GM19438 (cell line): ENCODE data around the gene PHLPP1.
"Not testable (repeated sequence)": the region's sequence is repeated elsewhere in the genome, so short reads cannot be mapped to it uniquely, and the experiment has no call there.

ENCODE experiments used
- ATAC-seq: cut with Tn5 transposase; IDR thresholded peaks from one replicate; pipeline ENCODE4 v1.9.1; 2021; ENCODE audit warnings: low read depth; ENCODE audit not compliant: unreplicated experiment

PHLPP1 gene

DNA sequence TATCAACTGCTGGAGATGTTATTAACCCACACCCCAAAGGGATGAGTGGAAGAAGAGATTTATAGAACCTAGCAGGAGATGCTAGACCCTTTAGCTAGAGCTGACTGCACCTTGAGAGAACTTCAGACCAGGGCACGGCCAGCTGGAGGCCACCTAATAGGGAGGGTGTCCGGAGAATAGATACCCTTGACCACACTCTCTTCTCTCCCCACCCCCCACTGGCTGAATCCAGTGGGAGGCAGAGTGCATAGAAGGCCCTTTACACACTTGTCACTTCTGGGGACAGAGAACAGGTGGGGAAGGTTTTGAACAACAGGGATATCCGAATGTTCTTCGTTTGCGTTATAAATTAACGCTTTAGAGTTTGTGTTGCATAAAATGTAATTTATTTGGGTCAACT lies 84.6 kb downstream of the PHLPP1 start:
- ATAC-seq: no peak

DNA sequence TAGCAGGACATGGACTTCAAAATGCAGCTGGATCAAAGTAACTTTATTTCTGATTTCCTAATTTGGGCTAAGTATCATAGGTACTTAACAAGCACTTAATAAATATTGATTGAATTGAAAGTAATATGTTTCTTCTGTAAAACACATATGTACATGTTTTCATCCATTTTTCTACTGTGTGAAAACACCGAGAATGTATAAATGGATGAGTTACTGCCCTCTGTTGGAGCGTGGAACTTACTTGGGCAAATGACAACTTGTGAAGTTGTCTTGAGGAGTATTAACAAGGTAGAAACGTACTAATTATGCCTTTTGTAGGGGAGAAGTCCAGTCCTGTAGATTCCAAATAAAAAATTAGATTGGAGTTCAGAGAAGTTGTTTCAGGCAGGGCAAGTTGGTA lies 87.2 kb downstream of the PHLPP1 start:
- ATAC-seq: no peak

DNA sequence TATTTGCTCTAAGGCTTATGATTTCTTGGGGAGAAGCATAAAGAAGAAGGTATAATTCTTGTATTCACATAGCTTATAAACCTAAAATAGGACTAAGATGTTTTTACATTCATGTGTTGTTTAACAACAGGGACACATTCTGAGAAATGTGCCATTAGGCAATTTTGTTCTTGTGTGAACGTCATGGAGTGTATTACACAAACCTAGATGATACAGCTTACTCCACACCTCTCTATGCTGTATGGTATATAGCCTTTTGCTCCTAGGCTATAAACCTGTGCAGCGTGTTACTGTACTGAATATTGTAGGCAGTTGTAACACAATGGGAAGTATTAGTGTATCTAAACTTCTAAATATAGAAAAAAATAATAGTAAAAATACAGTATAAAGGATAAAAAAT lies 92.1 kb downstream of the PHLPP1 start:
- no peak for ATAC-seq

DNA sequence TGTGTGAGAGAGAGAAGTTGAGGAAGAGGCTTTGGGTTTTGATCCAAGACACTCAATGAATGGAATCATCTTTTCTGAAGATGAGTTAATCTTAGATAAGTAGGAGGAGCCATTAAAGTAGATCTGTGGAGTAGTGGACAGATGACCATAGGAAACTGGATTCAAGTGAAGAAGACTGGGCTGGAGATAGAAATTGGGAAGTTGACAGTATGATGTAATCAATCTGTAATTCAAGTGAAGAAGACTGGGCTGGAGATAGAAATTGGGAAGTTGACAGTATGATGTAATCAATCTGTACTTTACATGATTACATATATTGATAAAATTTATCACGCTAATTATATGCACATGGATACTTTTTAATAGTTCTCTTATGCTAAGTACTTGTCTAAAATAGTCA lies 92.8 kb downstream of the PHLPP1 start:
- ATAC-seq: no peak

DNA sequence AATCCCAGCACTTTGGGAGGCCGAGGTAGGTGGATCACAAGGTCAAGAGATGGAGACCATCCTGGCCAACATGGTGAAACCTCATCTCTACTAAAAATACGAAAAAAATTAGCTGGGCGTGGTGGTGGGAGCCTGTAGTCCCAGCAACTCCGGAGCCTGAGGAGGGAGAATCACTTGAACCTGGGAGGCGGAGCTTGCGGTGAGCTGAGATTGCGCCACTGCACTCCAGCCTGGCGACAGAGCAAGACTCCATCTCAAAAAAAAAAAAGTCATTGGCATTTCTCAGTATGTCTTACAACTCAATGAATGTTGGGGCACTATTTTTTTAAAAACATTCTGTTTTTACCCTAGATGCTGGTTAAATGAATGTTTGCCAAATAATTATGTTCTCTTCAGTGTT lies 94.1 kb downstream of the PHLPP1 start:
- ATAC-seq: not testable (repeated sequence)

DNA sequence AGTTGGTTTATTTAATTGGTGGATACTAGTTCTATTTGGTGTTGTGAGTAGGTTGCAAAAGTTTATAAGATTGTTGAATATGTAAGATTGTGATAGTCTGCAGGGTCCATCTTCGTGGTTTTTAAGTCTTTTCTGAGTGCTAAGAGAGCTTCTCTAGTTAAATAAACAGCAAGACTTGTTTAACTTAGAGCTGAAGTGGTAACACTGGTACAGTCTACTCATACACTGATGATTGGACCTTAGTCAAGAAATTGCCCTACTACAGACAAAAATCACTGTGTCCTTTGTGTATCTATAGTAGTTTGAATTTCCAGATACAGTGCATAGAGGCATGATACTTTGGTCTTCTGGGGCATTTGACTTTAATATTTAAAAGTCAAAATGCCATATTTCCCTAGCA lies 94.6 kb downstream of the PHLPP1 start:
- ATAC-seq: no peak

DNA sequence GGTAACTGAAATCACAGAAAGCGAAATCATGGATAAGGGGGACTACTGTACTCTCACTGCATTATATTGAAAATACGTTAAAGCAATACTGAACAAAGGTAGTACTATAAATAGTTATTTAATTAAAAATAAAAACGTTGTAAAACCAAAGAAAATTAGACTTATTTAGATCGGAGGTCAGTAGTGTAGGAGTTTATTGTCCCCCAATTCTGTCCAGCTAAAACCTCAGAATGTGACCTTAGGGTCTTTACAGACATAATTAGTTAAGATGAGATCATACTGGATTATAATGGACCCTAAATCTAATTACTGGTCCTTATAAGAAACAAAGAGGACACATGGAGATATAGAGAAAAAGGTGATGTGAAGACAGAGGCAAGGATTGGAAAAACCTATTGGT lies 95.3 kb downstream of the PHLPP1 start:
- ATAC-seq: no peak

DNA sequence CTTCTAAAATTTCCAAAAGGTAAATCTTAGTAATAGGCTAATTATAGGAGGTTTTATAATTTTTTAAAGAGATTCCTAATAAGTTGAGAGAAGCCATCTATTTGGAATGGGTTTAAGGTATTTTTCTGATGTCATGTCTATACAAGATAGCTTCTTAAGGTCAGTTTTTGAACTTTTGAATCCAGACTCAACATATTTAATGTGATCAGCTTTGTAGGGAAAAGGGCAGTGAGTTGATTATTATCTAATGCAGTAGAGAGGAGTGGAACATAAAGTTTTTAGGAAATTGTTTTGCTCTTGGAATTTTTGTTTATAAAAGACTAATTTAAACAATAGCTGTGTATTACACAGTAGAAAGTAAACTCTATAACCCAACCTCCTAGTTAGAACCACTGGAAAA lies 96.3 kb downstream of the PHLPP1 start:
- ATAC-seq: no peak

DNA sequence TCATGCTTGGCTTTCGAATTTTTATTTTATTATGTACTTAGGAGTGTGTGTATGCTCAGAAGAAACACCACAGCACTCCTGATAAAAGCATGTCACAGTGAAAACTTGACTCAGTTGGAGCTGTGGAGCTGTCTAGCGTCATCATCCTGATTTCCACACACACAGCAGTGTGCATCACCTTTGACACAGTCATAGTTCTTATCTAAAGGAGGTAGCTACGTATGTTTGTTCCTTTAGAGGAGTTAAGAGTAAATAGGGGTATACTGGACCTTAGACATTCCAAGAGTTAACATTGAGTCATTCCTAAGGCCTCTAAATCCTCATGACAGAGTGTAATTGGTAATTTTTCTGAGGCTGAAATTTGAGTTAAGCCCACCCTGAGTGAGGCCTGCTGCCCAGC lies 96.9 kb downstream of the PHLPP1 start:
- ATAC-seq: no peak

DNA sequence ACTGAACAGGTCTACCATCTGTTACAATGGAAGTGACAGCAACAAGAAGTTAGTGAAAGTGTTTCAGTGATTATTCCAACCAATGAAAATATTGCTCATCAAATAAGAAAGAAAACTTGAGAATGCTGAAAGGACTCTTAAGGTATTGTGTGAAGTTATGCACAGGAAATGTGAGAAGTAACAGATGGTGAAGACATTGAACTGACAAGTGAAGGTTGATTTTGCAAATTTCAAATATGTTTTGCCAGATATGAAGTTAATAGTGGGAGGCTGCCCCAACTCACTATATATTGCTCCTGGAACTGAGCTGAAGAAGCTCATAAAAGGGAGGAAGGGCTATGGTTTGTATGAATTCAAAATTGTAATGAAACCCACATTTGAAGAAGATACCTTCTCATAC lies 97.5 kb downstream of the PHLPP1 start:
- ATAC-seq: no peak

DNA sequence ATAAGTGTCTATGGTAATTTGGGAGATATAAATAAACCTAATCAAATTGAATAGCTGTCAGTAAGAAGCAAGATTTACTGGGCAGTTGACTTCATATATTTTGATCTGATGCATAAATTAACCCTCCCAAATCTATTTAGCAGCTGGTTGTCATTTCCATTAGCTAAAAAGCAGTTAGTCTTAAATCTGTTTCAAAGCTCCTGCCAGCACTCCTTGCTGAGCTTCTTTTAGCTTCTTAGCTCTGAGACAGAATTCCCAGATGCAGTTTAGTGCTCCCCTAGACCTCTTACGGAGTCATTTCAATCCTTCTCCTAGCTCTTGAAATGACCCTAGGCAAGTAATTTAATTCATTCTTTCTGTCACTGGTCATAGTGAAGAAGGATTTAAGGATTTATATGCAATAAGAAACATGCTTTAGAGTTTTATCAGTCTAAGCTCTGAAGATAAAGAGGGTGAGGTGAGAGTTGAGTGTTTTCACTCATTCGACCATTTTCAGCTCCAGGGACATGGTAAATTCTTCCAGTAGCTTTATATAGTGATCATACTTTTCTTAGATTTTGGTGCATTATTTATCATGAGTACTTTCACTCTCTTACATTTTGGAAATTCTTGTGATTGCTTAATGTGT lies 98.9 kb downstream of the PHLPP1 start:
- ATAC-seq: no peak

DNA sequence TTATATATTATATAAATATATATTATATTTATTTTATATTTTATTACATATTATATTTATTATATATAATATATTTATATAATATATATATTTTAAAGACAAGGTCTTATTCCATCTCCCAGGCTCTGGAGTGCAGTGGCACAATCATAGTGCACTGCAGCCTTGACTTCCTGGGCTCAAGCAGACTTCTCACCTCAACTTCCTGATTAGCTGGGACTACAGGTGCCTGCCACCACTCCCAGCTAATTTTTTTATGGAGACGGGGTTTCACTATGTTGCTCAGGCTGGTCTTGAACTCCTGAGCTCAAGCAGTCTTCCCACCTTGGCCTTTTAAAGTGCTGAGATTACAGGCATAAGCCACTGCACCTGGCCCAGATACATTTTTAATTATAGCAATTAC lies 110.0 kb downstream of the PHLPP1 start:
- no peak for ATAC-seq

DNA sequence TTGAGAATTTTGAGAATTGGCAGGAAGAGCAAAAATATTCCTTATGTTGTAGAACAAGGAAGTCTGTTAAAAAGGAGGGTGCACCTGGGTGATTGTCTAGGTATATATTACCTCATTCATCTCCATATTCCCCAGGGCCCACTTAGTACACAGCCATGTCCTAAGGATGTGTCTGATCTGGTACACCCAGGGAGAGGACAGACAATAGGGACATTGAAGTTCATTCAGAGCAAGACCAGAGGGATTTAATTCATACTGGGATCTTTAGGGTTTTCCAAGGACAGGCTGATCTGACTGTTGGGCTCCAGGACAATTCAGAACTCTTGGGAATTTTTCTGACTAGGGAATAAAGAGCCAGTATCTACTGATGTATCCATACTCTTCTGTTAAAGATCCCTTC lies 112.1 kb downstream of the PHLPP1 start:
- no peak for ATAC-seq

DNA sequence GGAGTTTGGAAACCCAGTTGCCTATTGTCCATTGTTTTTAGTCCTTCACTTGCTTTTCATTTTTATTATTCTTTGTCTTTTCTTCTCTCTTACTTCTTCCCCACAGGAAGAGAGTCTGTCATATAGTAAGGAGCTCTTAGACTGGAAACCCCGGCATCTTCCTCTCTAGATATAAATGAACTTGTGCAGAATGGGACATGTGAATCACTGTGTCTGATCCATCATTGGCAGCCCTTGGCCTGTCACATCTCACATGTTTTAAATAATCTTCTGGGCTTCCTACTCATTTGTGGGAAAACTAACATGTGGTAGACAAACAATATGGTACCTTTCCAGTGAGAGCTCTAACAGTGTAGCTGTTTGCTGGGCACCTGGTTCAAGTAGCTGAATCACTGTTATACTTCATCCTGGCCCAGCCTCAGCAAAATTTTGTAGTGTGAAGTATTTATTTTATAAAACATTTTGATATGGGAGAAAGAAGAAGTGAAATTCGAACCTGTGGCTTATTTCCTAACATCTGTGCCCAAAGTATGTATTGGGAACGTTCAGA lies 112.8 kb downstream of the PHLPP1 start:
- no peak for ATAC-seq

DNA sequence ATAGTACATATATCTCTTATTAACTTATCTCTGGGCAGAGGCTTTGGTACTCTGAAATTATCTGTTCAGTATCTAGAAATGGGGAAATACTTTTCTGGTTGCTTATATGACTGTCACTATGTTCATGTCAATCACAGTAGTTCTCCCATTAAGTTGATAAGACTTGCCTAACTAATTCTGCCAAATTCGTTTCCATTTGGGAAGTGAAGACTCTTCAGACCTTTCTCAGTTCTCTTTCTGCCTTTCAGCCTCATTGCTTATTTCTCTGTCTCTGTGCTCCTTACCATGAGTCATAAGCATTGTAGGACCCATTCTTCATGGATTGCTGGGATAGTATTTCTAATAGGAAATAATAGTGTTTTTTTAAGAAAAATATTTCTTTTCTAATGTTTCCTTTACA lies 113.5 kb downstream of the PHLPP1 start:
- ATAC-seq: no peak

DNA sequence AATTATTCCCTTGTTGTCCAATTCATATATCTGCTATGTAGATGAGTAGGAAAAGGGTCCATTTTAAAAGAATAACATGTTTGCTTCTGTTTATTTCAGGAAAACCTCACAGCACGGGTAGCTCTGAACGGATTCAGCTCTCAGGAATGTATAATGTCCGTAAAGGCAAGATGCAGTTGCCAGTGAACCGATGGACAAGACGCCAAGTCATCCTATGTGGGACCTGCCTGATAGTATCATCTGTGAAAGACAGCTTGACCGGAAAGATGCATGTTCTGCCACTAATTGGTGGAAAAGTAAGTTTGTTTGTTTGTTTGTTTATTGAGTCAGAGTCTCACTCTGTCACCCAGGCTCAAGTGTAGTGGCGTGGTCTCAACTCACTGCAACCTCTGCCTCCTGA lies 114.6 kb downstream of the PHLPP1 start:
- ATAC-seq: no peak

DNA sequence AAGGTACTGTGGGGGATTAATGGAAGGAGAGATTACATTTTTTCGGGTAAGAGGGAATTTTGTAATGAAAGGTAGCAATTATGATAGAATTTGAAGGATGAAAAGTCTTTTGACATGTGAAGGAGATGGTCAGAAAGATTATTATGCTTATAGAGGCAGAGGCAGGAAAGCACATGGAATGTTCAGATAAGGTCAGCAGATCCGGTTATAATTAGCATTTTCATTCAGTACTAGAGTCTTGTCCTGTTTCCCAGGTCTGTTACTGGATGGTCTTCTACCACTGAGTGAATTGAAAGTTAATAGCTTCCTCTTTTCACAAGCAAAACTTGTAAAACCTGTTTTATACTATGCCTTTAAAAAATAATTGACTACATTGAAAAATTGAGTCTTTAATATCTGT lies 116.9 kb downstream of the PHLPP1 start:
- no peak for ATAC-seq

DNA sequence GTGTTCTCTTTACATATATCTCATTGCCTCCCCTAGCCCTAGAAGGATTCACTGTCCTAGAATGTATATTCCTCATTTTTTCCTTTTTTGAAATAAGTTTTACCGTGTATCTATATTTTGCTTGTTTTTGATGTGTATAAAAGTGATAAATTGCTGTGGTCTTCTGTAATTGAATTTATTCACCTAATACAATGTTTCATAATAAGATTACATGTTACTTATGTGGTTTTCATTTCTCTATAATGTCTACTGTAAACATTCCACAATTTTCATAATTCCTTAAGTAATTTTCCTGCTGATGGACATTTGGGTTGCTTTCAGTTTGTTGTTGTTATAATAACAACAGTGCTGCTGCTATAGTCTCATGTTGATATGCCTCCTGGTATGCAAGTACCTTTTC lies 118.2 kb downstream of the PHLPP1 start:
- no peak for ATAC-seq

DNA sequence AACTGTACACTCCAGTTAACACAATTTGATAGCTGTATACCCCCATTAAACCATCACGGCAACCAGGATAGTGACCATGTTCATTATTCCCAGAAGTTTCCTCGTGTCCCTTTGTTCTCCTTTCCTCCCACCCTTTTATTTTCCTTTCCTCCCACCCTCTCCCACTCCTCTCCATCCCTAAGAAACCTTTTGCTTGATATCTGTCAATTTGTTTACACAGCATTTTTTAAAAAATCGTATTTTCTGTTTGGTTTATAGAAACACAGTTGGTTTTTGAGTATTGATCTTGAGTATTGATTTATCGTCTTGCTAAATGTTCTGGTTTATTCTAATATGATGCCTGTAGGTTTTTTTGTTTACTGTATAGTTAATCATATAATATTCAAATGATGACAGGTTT lies 119.4 kb downstream of the PHLPP1 start:
- no peak for ATAC-seq

DNA sequence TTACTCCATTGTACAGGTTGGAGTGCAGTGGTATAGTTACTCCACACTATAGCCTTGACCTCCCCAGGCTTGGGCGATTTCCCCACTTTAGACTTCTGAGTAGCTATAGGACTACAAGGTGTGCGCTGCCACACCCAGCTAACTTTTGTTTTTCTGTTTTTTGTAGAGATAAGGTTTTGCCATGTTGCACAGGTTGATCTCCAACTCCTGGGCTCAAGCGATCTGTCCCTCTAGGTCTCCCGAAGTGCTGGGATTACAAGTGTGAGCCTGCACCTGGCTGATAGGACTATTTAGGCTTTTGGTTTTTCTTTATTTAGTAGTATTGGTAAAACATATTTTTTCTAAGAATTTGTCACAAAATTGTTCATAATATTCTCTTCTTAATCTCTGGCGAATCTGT lies 121.7 kb downstream of the PHLPP1 start:
- ATAC-seq: no peak

DNA sequence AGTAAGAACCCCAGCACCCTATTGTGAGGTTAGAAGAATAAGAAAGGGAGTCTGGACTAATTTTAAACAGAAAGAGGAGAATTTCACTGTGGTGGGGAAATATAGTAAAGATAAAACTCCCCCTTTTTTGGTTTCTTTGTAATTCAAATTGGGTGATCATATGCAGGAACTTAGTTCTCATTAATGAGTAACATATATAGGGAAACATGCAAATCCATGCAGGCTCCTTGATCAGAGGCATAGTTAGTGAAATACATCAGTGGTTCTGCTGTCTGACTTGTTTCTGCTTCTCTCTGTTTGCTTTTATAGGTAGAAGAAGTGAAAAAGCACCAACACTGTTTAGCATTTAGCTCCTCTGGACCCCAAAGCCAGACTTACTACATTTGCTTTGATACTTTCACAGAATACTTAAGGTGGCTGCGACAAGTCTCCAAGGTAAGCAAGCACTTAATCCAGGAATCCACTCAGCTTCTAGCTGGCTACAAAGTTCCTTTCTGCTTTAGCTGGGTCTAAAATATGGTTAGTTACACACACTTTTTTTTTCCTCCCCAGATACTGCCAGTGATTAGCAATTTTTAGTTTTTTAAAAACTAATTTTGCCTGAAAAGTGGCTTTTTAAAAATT lies 123.2 kb downstream of the PHLPP1 start:
- peak; percentile 82 for ATAC-seq

DNA sequence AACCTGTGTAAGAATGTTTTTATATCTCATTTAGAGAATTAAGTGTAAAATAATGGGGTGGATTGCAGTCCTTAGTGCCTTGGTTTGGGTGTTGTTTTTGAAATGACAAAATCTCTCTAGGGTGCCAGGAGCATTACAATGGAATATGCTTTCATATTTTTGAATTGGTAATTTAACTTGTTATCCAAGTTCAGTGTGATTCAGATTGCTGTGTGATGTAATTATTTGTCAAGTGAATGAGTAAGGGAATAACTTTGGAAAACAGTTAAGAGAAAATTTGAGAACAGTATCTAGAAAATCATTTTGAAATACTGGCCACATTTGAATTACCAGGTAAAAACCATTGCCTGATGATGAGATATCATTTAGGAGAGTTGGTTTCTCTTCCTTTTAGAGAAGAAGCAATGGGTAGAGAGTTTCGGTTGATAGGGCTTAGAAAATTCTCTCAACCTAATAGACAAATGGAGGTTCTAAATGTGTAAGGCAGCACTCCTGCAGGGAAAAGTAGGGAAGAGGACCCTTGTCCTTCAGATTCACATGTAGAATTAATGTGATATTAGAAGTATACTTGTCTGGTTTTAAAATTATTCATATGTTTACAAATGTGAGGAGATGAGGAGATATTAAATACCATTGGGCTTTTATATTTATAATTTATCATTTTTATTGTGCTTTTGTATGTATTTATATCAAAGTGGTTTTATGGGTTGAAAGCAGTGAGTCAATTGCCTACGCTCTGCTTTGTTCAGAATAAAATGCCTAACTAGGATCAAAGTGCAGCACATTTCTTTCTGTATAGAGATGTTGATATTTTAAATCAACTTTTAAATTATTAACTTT lies 124.8 kb downstream of the PHLPP1 start:
- no peak for ATAC-seq
